Loucy (cell line): ENCODE measurements around the gene OGA.
A peak's percentile ranks its signal among the peaks of the same experiment; 100 is the strongest.

Experiments
- CTCF ChIP-seq: fragments of 200-600 bp; sonication (generic); conservative IDR thresholded peaks from 2 replicates; pipeline ENCODE4 v1.5.1; 2014; ENCODE audit warnings: mild to moderate bottlenecking, antibody characterized with exemption, low read length
- EZH2phosphoT487 ChIP-seq: fragments of 200-600 bp; IDR thresholded peaks from 2 replicates; pipeline ENCODE4 v1.6.1; 2018; ENCODE audit warnings: antibody characterized with exemption, mild to moderate bottlenecking, moderate library complexity, borderline replicate concordance

- TF ChIP-seq CTCF (peak; percentile 42), EZH2phosphoT487 (no peak)
Observed at GRCh38 chr10:101848894-101849351, 30.7 kb upstream of the OGA start.
